ENCODE data around the gene DIP2C.

DNA sequence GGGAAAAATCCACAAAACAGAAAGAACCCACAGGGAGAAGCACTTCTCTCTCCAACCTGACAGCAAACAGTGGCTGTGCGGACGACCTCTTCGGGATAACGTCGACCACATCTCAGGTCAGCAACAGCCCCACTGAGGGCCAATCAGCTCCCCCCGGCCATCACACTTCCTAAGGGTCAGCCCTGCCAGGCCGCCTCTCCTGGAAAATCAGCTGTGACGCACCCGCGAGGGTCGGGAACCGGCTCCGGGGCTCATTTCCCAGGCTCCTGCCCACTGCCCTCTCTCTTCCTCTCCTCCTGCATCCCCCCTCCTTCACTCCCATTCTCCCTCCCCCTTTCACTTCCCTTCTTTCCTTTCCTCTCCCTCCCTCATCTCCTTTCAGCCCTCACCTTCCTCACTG lies 118.3 kb downstream of the DIP2C start:
- TF ChIP-seq, protein P1, sequence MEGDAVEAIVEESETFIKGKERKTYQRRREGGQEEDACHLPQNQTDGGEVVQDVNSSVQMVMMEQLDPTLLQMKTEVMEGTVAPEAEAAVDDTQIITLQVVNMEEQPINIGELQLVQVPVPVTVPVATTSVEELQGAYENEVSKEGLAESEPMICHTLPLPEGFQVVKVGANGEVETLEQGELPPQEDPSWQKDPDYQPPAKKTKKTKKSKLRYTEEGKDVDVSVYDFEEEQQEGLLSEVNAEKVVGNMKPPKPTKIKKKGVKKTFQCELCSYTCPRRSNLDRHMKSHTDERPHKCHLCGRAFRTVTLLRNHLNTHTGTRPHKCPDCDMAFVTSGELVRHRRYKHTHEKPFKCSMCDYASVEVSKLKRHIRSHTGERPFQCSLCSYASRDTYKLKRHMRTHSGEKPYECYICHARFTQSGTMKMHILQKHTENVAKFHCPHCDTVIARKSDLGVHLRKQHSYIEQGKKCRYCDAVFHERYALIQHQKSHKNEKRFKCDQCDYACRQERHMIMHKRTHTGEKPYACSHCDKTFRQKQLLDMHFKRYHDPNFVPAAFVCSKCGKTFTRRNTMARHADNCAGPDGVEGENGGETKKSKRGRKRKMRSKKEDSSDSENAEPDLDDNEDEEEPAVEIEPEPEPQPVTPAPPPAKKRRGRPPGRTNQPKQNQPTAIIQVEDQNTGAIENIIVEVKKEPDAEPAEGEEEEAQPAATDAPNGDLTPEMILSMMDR (IDR thresholded peaks at IDR 0.05; ENCODE audit: borderline replicate concordance, extremely low read depth, low read length, poor library complexity, severe bottlenecking), result no peak
- no peak for TF ChIP-seq EZH2 (IDR thresholded peaks at IDR 0.05; ENCODE audit: borderline replicate concordance, low read depth, low read length, severe bottlenecking)

Measured in DND-41 (cell line).